Measurements from ENCODE around the gene GRB14.

DNA sequence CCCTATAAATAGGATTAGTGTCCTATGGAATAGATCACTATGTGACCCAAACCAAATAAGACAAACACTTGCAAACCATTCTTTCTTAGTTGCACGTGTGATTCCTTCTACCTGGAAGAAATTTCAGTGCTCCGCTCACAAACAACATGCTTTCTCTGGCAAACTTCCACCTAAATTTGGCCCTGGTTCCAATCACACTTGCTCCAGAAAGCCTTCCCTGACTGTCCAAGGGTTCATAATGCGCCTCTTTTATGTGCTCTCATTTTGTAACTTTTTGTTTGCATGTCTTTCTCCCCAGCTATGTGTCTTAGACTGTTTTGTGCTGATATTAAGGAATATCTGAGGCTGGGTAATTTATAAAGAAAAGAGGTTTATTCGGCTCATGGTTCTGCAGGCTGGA is 69.8 kb downstream of the GRB14 start:
- TF ChIP-seq CTCF (IDR thresholded peaks at IDR 0.05) (no peak), POLR2A (IDR thresholded peaks at IDR 0.05) (no peak)
